ENCODE results near the gene ASIC3.
"Not testable (repeated sequence)": the region's sequence is repeated elsewhere in the genome, so short reads cannot be mapped to it uniquely, and the experiment has no call there.

The ASIC3 gene
- total RNA-seq = 2.1 reads per million, percentile 4 among the genes with 10 or more reads in this experiment

GRCh38 chr7:151047976-151048815 is at the start of gene ASIC3:
Gene ASIC3 (plus strand): TSS chr7:151048531. CDS start chr7:151048886, 355 bp downstream.
- no peak for DNase-seq

- DNase-seq = no peak
These were observed 49.3 kb upstream of the ASIC3 start for GRCh38 chr7:150999001-150999400.

- no peak for DNase-seq
These were observed 48.7 kb upstream of the ASIC3 start for GRCh38 chr7:150999497-151000230.

DNA sequence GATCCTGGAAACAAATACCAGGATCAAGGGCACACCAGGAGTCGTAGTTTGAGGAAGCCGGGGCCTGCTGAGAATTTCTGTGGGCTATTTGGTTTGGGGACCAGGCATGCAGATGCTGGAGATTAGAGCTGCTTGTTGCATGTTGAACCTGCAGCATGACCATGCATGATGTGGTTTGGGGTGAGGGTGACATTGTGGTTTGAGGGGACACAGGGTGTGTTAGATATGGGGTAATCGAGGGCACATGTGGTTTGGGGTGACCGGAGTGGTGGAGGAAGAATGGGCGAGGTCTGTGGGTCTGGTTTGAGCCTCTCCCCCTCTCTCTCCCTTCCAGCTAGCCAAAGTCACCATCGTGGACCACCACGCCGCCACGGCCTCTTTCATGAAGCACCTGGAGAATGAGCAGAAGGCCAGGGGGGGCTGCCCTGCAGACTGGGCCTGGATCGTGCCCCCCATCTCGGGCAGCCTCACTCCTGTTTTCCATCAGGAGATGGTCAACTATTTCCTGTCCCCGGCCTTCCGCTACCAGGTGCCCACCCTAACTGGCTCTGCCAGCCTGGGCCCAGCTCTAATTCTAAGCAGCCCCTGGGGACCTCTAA is 47.3 kb upstream of the ASIC3 start:
- no peak for DNase-seq

- no peak for DNase-seq
These were observed 46.8 kb upstream of the ASIC3 start for GRCh38 chr7:151001546-151001945.

DNA sequence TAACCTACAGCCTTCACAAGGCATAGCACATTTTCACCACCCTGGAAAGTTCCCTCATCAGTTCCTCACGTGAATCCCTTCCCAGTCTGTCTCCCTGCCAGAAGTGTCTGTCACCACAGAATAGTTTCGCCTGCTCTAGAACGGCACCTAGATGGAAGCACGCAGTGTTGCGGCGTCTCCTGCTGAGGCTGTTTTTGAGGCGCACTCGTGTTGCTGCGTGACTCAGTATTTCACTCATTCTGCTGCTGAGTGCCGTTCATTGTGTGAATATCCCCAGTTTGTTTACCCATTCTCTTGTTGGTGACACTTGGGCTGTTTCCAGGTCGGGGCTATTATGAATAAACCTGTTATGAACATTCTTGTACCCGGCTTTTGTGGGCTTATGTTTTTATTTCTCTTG is 44.8 kb upstream of the ASIC3 start:
- DNase-seq = no peak

GRCh38 chr7:151005566-151005965 is 42.8 kb upstream of the ASIC3 start:
- no peak for DNase-seq

GRCh38 chr7:151006590-151007300 is 41.6 kb upstream of the ASIC3 start:
- DNase-seq = no peak

- no peak for DNase-seq
These were observed 40.8 kb upstream of the ASIC3 start for GRCh38 chr7:151007469-151007898.

- DNase-seq = no peak
These were observed 40.2 kb upstream of the ASIC3 start for GRCh38 chr7:151008143-151008510.

- peak; percentile 79 for DNase-seq
These were observed 39.6 kb upstream of the ASIC3 start for GRCh38 chr7:151008511-151009323.

DNA sequence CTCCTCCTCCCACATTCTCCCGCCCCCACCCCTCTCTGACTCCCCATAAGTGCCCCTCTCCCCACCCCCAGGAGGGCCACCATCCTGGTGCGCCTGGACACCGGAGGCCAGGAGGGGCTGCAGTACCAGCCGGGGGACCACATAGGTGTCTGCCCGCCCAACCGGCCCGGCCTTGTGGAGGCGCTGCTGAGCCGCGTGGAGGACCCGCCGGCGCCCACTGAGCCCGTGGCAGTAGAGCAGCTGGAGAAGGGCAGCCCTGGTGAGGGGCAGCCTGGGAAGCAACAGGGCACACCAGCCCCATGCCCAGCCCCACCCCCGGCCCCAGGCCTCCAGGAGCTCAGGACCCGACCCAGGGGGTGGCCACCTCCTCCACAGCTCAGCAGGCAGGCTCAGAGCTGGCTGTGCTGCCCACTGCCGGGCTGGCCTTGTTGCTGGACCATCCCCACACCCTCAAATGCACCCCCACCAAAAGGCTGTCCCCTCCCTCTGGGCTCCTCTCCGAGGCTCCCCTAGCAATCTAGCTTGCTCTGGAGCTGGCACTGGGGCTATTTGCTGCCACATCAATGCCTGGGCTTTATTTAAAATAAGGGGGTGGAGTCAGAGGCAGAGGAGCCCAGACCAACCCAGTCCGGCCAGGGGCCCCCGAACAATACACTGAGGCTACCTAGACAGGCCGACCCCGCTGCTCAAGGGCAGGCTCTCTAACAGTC is 38.8 kb upstream of the ASIC3 start:
- DNase-seq = no peak

DNA sequence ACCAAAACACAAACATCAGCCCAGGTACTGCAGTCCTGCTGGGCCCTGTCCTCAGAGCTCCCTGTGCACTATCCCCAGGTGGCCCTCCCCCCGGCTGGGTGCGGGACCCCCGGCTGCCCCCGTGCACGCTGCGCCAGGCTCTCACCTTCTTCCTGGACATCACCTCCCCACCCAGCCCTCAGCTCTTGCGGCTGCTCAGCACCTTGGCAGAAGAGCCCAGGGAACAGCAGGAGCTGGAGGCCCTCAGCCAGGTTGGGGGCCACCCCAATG is 38.4 kb upstream of the ASIC3 start:
- DNase-seq = no peak

DNA sequence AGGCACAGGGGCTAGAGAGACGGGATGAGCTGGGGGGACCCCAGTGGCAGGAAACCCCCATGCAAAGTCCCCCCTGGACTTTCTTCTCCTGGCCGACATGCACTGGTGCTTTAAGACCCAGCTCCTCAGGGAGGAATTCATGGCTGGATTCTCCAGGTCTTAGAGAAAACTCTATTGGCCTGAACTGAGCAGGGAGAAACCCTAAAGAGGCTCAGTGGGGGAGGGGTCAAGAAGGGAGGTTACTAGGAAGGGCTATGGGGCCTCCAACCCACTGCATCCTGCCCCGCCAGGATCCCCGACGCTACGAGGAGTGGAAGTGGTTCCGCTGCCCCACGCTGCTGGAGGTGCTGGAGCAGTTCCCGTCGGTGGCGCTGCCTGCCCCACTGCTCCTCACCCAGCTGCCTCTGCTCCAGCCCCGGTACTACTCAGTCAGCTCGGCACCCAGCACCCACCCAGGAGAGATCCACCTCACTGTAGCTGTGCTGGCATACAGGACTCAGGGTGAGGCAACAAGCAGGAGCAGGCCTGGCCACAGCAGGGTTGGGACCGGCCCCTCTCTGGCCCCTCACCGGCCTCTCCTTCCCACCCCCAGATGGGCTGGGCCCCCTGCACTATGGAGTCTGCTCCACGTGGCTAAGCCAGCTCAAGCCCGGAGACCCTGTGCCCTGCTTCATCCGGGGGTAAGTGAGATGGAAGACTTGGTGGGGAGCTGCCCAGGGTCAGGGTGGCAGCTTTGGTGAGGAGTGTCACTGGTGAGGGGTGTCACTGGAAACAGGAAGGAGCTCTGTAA is 37.8 kb upstream of the ASIC3 start:
- DNase-seq = peak; percentile 37

- DNase-seq = no peak
These were observed 37.3 kb upstream of the ASIC3 start for GRCh38 chr7:151011097-151011409.

GRCh38 chr7:151011616-151012015 is 36.7 kb upstream of the ASIC3 start:
- not testable (repeated sequence) for DNase-seq

DNA sequence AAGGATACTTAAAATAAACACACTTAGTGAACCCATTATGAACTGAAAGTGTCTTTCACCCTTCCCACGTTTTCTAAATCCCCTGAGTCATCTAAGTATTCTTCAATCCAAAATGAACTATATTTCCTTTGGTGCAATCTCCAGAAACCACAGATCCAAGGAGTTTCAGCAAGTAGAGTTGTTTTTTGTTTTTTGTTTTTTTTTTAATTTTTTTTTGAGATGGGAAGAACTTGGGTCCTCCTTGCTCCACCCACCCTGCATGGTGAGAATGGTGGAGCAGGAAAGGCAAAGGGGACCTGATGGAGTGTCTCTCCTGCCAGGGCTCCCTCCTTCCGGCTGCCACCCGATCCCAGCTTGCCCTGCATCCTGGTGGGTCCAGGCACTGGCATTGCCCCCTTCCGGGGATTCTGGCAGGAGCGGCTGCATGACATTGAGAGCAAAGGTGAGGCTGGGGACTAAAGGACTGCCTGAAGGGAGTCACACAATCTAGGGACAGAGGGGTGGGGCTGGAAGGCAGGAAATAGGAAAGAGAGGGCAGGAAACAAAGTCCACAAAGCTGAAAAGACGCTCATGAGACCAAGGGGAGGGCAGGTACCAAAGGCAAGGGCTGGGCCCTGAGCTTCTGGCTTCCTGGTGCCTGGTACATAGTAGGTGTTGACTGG is 36.2 kb upstream of the ASIC3 start:
- DNase-seq = no peak

DNA sequence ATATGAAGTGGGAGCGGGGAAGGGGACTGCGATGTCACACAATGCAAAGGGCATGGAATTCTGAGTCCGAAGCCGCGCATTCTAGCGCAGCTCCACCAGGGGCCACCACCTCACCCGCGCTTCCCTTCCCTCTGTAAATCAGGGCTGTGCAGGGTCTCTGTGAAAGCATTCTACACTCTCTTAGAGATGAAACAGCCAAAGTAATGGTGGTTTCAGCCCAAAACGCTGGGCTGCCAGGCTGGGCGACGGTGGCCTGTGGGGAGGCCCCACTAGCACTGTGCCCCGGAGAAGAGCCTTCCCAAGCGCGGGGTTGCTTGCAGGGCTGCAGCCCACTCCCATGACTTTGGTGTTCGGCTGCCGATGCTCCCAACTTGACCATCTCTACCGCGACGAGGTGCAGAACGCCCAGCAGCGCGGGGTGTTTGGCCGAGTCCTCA is 35.4 kb upstream of the ASIC3 start:
- DNase-seq = no peak

DNA sequence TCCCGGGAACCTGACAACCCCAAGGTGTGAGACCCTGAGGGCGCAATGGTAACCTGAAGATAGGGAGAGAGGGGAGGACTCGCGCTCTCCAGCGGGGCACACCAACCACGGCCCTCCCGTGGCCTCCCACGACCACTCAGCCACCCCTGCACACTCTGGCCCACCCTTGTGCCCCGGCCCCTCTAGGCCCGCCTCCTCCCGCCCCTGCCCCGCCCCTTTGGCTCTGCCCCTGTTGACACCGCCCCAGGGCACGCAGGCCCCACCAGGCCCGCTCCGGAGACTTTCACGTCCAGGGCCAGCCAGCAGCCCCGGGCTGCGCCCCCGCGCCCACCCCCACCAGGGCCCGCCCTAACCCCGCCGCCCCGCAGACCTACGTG is 35.0 kb upstream of the ASIC3 start:
- no peak for DNase-seq

DNA sequence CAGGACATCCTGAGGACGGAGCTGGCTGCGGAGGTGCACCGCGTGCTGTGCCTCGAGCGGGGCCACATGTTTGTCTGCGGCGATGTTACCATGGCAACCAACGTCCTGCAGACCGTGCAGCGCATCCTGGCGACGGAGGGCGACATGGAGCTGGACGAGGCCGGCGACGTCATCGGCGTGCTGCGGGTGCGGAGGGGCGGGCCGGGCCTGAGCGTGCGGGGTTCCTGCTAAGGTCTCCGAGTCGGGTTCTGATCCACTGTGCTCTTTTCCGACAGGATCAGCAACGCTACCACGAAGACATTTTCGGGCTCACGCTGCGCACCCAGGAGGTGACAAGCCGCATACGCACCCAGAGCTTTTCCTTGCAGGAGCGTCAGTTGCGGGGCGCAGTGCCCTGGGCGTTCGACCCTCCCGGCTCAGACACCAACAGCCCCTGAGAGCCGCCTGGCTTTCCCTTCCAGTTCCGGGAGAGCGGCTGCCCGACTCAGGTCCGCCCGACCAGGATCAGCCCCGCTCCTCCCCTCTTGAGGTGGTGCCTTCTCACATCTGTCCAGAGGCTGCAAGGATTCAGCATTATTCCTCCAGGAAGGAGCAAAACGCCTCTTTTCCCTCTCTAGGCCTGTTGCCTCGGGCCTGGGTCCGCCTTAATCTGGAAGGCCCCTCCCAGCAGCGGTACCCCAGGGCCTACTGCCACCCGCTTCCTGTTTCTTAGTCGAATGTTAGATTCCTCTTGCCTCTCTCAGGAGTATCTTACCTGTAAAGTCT is 34.4 kb upstream of the ASIC3 start:
- DNase-seq = peak; percentile 92
